NCI-H524 treated with DMSO at 0.1 percent for 48 hours (cell line): Measurements from ENCODE around the gene RAD9A.

ENCODE experiments used
- DNase-seq: peaks from one replicate; lab custom pipeline; 2025; lab: John Stamatoyannopoulos, UW

The RAD9A gene

DNA sequence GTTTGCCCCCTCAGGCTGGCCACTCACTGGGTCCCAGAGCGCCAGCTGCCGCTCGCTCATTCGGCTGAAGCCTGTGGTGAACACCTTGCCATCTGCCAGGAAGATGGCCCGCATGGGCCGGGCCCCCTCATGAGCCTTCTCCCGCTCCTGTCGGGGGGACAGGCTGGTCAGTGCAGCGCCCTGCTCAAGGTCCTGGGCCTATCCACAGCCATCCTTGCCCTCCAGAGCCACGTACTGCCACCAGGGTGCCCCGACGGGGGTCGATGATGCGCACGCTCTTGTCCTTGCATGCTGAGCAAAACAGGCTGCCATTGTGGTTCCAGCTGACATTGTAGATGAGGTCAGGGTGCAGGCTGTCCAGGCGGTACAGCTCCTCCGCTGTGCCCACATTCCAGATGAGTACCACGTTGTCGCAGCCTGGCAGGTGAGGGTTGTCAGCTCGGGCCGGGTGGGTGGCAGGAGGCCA lies 49.3 kb downstream of the RAD9A start:
- DNase-seq, result no peak

GRCh38 chr11:67441731-67442351 lies 50.1 kb downstream of the RAD9A start:
- DNase-seq, result no peak

GRCh38 chr11:67442504-67443404 lies 51.0 kb downstream of the RAD9A start:
- DNase-seq, result no peak

DNA sequence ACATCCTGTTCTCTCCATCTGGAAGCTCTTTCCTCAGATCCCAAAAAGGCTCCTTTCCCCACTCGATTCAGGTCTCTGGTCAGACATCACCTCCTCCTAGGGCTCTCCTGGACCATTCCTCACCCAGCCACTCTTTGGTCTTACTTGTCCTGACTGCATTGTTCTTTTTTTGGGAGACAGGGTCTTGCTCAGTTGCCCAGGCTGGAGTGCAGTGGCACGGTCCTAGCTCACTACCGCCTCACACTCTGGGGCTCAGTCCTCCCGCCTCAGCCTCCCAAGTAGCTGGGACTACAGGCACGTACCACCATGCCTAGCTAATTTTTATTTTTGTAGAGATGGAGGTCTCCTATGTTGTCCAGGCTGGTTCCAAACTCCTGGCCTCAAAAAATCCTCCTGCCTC lies 53.7 kb downstream of the RAD9A start:
- no peak for DNase-seq
